ENCODE results near the gene ADIRF.
"Not testable (repeated sequence)": the region's sequence is repeated elsewhere in the genome, so short reads cannot be mapped to it uniquely, and the experiment has no call there.

Gene ADIRF

DNA sequence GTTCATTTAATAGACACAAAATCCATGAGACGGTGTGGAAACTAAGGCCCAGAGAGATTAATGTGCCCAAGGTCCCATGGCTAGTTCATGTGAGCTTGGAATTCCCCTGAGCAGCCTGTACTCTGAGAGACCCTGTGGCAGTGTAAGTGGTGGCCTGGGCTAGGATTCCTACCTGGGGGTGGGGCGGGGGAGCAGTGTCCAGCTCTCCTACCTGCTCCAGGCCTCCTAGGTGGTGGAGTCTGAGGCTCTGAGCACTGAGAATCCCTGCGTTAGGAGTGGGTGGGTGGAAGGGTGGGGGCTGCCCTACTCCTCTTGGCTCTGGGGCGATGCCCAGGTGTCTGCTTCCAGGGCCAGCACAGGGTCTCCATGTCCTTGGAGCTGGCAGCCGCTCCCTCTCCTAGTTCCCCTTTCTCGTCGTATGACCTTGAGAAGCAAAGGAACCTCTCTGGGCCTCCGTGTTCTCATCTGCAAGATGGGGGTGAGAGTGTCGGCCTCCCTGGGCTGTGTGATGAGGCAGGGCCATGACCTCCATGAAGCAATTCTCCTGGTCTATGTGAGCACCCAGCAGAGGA, 7.3 kb upstream of the ADIRF start:
- no peak for DNase-seq (ENCODE audit: low read depth in 2 of 2)

GRCh38 chr10:86961481-86962091, 6.7 kb upstream of the ADIRF start:
- no peak for DNase-seq (ENCODE audit: low read depth in 2 of 2)

GRCh38 chr10:86962136-86962980, 5.9 kb upstream of the ADIRF start:
- no peak for DNase-seq (ENCODE audit: low read depth in 2 of 2)

DNA sequence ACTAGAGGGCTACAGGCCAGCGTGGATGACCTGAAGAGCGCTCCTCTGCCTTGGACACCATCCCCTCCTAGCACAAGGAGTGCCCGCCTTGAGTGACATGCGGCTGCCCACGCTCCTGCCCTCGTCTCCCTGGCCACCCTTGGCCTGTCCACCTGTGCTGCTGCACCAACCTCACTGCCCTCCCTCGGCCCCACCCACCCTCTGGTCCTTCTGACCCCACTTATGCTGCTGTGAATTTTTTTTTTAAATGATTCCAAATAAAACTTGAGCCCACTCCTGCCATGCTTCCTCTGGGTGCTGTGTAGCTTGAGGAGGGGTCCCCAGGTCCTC, 5.3 kb upstream of the ADIRF start:
- no peak for DNase-seq (ENCODE audit: low read depth in 2 of 2)

- no peak for DNase-seq (ENCODE audit: low read depth in 2 of 2)
Observed at GRCh38 chr10:86963341-86963919, 4.9 kb upstream of the ADIRF start.

DNA sequence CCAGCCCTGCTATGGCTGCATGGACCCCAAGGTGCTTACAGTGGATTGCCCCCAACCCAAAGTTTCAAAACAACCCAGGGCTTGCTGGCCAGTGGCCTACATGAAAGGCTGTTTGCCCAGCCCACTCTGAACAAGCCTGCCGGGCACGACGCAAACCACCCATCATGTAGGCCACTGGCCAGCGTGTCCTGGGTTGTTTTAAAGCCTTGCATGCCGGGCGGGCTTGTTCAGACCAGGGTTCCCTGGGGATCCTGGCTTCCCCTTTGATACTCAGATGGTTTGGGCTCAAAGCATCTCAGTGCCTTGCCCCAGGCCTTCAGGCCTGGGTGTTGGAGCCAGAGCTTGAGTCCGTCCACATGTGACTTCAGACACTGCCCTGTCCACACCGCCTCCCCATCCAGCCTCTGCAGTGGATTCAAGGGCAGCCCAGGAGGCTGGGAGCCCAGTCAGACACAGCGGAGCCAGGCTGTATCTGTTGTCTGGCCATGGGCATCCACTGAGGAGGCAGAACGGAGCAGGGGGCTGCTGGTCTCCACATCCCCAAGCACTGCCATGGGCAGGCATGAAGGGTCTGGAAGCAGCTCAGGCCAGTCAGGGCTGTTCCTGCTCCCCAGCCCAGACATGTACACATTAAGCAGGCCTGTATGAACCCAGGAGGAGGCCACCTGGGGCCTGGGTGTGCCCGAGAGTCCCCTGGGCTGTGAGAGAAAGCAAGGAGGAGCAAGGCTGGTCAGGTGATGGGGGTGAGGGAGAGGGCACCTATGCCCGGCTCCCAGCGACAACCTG, 4.0 kb upstream of the ADIRF start:
- DNase-seq (ENCODE audit: low read depth in 2 of 2): no peak

DNA sequence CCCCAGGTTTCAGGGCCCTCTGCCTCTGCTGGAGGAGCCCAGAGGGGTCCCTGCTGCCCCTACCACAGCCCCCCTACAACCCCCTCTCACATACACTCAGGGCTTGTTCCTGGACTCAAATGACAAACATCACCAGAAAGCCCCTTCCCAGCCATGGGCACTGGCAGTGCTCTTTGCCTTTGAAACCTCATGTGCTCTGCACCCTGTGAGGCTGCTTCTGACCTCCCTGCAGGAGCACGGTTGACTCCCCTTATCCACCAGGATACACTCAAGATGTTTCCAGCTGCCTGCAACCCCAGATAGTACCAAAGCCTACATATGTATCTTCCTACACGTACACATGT, 3.5 kb upstream of the ADIRF start:
- no peak for DNase-seq (ENCODE audit: low read depth in 2 of 2)

DNA sequence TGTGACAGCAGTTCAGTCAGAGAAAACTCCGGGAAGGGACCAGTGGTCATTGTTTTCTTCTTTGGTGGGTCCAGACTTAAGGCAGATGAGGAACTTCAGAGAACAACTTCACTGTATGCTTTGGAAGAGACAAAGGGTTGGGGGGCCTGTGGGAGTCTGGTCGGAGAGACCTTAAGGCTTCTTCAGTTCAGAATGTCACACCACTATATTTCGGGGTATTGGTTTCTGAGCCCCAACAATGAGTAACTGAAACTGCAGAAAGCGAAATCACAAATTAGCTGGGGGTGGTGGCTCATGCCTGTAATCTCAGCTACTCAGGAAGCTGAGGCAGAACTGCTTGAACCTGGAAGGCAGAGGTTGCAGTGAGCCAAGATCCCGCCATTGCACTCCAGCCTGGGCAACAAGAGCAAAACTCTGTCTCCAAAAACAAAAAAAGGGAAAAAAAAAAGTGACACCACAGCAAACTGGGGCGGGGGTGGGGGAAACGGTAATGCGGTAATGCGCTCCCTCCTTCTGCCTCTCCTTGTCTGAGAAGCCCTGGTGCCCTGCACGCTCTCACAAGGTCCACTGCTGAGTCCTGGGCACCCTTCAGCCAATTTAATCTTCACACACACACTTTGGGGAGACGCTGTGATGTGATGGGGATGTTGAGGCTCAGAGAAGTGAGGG, 2.2 kb upstream of the ADIRF start:
- DNase-seq (ENCODE audit: low read depth in 2 of 2): no peak

- no peak for DNase-seq (ENCODE audit: low read depth in 2 of 2)
Observed at GRCh38 chr10:86967481-86967941, 771 bp upstream of the ADIRF start.

- no peak for DNase-seq (ENCODE audit: low read depth in 2 of 2)
Observed at GRCh38 chr10:86968994-86969355, 693 bp downstream of the ADIRF start.

DNA sequence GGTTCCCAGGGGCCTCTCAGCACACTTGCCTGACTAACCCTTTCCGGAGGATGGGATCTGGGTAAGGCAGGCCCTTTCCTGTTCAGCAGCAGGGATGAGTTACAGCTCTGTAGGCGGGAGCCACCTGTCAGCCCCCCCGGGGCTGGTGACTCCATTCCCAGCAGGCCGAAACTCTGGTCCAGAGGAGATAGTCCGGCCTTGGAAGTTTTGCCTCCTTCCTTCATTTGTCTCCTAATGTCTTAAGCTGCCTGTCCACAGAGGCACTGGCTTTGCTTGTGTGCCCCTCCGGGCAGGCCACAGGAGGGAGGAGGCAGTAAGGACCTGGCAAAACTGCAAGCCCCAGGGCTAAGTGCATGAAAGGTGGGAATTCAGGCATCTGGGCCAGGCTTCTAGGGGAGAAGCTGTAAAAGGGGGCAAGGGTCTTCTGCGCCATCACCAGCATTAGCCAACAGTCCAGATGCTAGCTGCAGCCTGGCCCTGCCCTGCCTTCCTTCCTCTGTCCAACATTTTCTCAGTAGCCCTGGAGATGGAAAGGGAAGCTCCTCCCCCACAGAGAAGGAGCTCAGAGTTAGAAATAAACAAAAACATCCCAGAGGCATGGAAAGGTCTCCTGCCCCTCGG, 1.2 kb downstream of the ADIRF start:
- DNase-seq (ENCODE audit: low read depth in 2 of 2): no peak

- no peak for DNase-seq (ENCODE audit: low read depth in 2 of 2)
Observed at GRCh38 chr10:86970162-86970981, 2.1 kb downstream of the ADIRF start.

- no peak for DNase-seq (ENCODE audit: low read depth in 2 of 2)
Observed at GRCh38 chr10:86970982-86971231, 2.6 kb downstream of the ADIRF start.

DNA sequence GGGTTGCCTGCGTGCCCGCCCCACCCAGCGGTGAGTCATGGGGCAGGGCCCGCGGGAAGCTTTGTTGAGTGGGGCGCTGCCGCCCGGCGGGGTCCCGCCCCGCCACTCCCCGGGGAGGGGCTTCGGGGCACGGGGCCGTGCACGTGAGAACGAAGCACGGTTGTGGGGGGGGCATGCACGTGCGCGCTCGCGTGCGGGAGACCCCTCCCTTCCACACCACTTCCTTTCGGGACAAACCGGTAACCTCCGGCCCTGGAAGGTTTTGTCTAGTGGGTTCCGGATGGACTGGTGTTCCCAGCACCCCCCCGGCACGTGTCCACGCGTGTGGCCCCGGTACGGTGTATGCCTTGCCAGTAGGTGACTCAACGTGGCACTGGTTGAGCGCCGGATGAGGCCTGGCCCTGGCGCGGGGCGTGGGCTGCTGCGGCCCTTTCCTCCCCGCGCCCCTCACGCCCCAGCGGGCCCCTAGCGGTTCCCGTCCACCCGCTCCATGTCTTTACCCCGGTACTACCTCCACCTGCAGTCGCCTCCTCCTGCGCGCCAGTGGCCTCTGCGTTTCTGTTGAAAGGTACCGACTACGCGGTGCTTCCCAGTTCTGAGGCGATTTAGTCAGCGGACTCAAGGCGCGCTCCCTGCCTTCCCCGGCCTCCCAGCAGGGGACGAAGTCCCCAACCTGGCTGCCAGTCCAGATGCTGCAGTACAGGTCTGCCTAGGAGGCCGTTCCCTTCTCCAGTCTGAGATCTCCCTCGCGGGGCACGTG, 3.1 kb downstream of the ADIRF start:
- DNase-seq (ENCODE audit: low read depth in 2 of 2): peak; percentile 58 to 62

- no peak for DNase-seq (ENCODE audit: low read depth in 2 of 2)
Observed at GRCh38 chr10:86972613-86973380, 4.5 kb downstream of the ADIRF start.

- no peak for DNase-seq (ENCODE audit: low read depth in 2 of 2)
Observed at GRCh38 chr10:86974484-86974883, 6.2 kb downstream of the ADIRF start.

DNA sequence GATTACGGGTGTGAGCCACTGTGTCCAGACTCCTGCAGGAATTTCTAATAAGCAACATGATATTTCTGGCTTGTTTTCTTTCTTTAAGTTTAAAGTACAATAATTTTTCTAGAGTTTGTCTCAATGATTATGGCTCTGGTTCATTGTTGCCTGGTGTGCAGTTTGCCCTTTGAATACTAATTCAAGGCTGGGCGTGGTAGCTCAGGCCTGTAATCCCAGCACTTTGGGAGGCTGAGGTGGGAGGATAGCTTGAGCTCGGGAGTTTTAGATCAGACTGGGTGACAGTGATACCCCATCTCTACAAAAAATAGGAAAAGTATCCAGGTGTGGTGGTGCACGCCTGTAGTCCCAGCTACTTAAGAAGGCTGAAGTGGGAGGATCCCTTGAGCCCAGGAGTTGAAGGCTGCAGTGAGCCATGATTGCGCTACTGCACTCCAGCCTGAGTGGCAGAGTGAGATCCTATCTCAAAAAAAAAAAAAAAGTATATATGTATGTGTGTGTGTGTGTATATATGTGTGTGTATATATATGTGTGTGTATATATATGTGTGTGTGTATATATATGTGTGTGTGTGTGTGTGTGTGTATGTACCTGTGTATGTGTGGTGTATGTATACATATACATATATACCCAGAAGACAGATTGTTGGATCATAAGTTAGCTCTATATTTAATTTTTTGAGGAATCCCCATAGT, 8.2 kb downstream of the ADIRF start:
- no peak for DNase-seq (ENCODE audit: low read depth in 2 of 2)

DNA sequence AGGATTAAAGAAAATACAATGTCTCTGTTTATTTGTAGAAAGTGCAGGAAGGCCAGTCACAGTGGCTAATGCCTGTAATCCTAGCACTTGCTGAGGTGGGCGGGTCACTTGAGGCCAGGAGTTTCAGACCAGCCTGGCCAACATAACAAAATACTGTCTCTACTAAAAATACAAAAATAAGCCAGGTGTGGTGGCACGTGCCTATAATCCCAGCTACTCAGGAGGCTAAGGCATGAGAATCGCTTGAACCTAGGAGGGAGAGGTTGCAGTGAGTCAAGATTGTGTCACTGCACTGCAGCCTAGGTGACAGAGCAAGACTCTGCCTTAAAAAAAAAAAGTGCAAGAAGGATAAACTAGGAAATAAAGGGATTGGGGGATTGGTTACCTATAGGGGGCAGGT, 10.2 kb downstream of the ADIRF start:
- not testable (repeated sequence) for DNase-seq (ENCODE audit: low read depth in 2 of 2)
